ENCODE results near the gene SHTN1.

SHTN1 gene

GRCh38 chr10:117000580-117000979, 4.4 kb downstream of the SHTN1 start:
- TF ChIP-seq TEAD4 (IDR thresholded peaks at IDR 0.05) (no peak), CEBPB (IDR thresholded peaks at IDR 0.05) (no peak), CREB1 (IDR thresholded peaks at IDR 0.05; ENCODE audit: low read depth) (no peak), RAD21 (IDR thresholded peaks at IDR 0.05; ENCODE audit: low read depth) (no peak), USF1 (IDR thresholded peaks at IDR 0.05) (no peak), NFIC (IDR thresholded peaks at IDR 0.05) (no peak), TCF12 (IDR thresholded peaks at IDR 0.05; ENCODE audit: low read depth) (no peak), FOXM1 (IDR thresholded peaks at IDR 0.05; ENCODE audit: borderline replicate concordance, low read depth) (no peak), REST (IDR thresholded peaks at IDR 0.05; ENCODE audit: low read depth) (no peak), YY1 (IDR thresholded peaks at IDR 0.05; ENCODE audit: low read depth) (no peak), EGR1 (IDR thresholded peaks at IDR 0.05) (no peak), TAF1 (IDR thresholded peaks at IDR 0.05; ENCODE audit: low read depth) (no peak), EP300 (IDR thresholded peaks at IDR 0.05; ENCODE audit: borderline replicate concordance) (no peak), ZBTB7A (IDR thresholded peaks at IDR 0.05; ENCODE audit: low read depth) (no peak)
- TF ChIP-seq, protein P1, sequence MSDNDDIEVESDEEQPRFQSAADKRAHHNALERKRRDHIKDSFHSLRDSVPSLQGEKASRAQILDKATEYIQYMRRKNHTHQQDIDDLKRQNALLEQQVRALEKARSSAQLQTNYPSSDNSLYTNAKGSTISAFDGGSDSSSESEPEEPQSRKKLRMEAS (IDR thresholded peaks at IDR 0.05) = no peak

GRCh38 chr10:116998172-116998571, 6.8 kb downstream of the SHTN1 start:
- TF ChIP-seq CEBPB (IDR thresholded peaks at IDR 0.05) (no peak), RAD21 (IDR thresholded peaks at IDR 0.05; ENCODE audit: low read depth) (no peak), TCF12 (IDR thresholded peaks at IDR 0.05; ENCODE audit: low read depth) (no peak), YY1 (IDR thresholded peaks at IDR 0.05; ENCODE audit: low read depth) (no peak), EP300 (IDR thresholded peaks at IDR 0.05; ENCODE audit: borderline replicate concordance) (no peak), USF1 (IDR thresholded peaks at IDR 0.05) (no peak), NFIC (IDR thresholded peaks at IDR 0.05) (no peak), EGR1 (IDR thresholded peaks at IDR 0.05) (no peak), ZBTB7A (IDR thresholded peaks at IDR 0.05; ENCODE audit: low read depth) (no peak), REST (IDR thresholded peaks at IDR 0.05; ENCODE audit: low read depth) (no peak), CREB1 (IDR thresholded peaks at IDR 0.05; ENCODE audit: low read depth) (no peak)

GRCh38 chr10:116997015-116997414, 8.0 kb downstream of the SHTN1 start:
- TF ChIP-seq TAF1 (IDR thresholded peaks at IDR 0.05; ENCODE audit: low read depth) (no peak), YY1 (IDR thresholded peaks at IDR 0.05; ENCODE audit: low read depth) (no peak), TEAD4 (IDR thresholded peaks at IDR 0.05) (no peak)
- TF ChIP-seq, protein P1 (IDR thresholded peaks at IDR 0.05) = no peak

DNA sequence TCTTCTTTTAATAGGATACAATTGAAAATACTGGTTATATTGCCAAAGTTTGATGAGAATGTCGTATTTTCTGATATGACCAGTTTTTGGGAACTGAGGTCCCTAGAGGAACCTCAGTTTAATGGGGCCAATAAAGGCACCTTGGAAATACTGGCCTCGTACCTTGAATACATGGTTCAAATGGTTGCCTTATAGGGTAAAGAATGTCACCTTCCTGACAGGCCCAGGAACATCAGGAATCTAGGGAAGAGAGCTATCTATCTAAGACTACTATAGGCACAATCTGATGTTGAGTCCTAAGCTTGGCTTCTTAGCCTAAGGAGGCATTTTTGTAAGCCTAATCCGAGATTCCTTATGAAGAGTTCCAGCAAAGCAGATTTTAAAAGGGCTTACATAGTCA, 9.3 kb downstream of the SHTN1 start:
- TF ChIP-seq CREB1 (IDR thresholded peaks at IDR 0.05; ENCODE audit: low read depth) (no peak), EP300 (IDR thresholded peaks at IDR 0.05; ENCODE audit: borderline replicate concordance) (no peak), REST (IDR thresholded peaks at IDR 0.05; ENCODE audit: low read depth) (no peak), RAD21 (IDR thresholded peaks at IDR 0.05; ENCODE audit: low read depth) (no peak), EGR1 (IDR thresholded peaks at IDR 0.05) (no peak), USF1 (IDR thresholded peaks at IDR 0.05) (no peak), TCF12 (IDR thresholded peaks at IDR 0.05; ENCODE audit: low read depth) (no peak), FOXM1 (IDR thresholded peaks at IDR 0.05; ENCODE audit: borderline replicate concordance, low read depth) (no peak), TEAD4 (IDR thresholded peaks at IDR 0.05) (no peak), NFIC (IDR thresholded peaks at IDR 0.05) (no peak)
